EL (cell line): ENCODE results near the gene MGAT5B.

Experiments used
- DNase-seq: peaks from one replicate; pipeline ENCODE4 v3.0.0-alpha.2; 2016

MGAT5B gene

GRCh38 chr17:76881408-76881807, 13.2 kb downstream of the MGAT5B start:
- DNase-seq, result no peak

GRCh38 chr17:76881966-76882365, 13.8 kb downstream of the MGAT5B start:
- DNase-seq, result no peak

GRCh38 chr17:76883744-76884525, 15.7 kb downstream of the MGAT5B start:
- no peak for DNase-seq

GRCh38 chr17:76884995-76885893, 17.0 kb downstream of the MGAT5B start:
- DNase-seq, result no peak

GRCh38 chr17:76885894-76886290, 17.7 kb downstream of the MGAT5B start:
- no peak for DNase-seq

GRCh38 chr17:76886395-76886794, 18.2 kb downstream of the MGAT5B start:
- no peak for DNase-seq

GRCh38 chr17:76887802-76888201, 19.6 kb downstream of the MGAT5B start:
- DNase-seq, result no peak

GRCh38 chr17:76888661-76889060, 20.5 kb downstream of the MGAT5B start:
- no peak for DNase-seq

- no peak for DNase-seq
Measured at GRCh38 chr17:76889323-76889722, 21.1 kb downstream of the MGAT5B start.

GRCh38 chr17:76892329-76892728, 24.1 kb downstream of the MGAT5B start:
- DNase-seq, result no peak

- DNase-seq, result no peak
Measured at GRCh38 chr17:76893623-76894334, 25.6 kb downstream of the MGAT5B start.

GRCh38 chr17:76894842-76895241, 26.6 kb downstream of the MGAT5B start:
- DNase-seq, result no peak

- DNase-seq, result no peak
Measured at GRCh38 chr17:76897023-76897422, 28.8 kb downstream of the MGAT5B start.

- DNase-seq, result no peak
Measured at GRCh38 chr17:76899414-76899813, 31.2 kb downstream of the MGAT5B start.

GRCh38 chr17:76900723-76901122, 32.5 kb downstream of the MGAT5B start:
- no peak for DNase-seq

GRCh38 chr17:76901542-76902197, 33.5 kb downstream of the MGAT5B start:
- no peak for DNase-seq

GRCh38 chr17:76902476-76902875, 34.3 kb downstream of the MGAT5B start:
- no peak for DNase-seq

- DNase-seq, result no peak
Measured at GRCh38 chr17:76903631-76904030, 35.4 kb downstream of the MGAT5B start.

GRCh38 chr17:76904116-76904515, 35.9 kb downstream of the MGAT5B start:
- DNase-seq, result no peak

GRCh38 chr17:76905036-76905435, 36.8 kb downstream of the MGAT5B start:
- DNase-seq, result no peak

- DNase-seq, result no peak
Measured at GRCh38 chr17:76905836-76906235, 37.6 kb downstream of the MGAT5B start.

- no peak for DNase-seq
Measured at GRCh38 chr17:76906463-76906862, 38.3 kb downstream of the MGAT5B start.

GRCh38 chr17:76907352-76907751, 39.1 kb downstream of the MGAT5B start:
- no peak for DNase-seq
